ENCODE measurements around the gene FXR2.

DNA sequence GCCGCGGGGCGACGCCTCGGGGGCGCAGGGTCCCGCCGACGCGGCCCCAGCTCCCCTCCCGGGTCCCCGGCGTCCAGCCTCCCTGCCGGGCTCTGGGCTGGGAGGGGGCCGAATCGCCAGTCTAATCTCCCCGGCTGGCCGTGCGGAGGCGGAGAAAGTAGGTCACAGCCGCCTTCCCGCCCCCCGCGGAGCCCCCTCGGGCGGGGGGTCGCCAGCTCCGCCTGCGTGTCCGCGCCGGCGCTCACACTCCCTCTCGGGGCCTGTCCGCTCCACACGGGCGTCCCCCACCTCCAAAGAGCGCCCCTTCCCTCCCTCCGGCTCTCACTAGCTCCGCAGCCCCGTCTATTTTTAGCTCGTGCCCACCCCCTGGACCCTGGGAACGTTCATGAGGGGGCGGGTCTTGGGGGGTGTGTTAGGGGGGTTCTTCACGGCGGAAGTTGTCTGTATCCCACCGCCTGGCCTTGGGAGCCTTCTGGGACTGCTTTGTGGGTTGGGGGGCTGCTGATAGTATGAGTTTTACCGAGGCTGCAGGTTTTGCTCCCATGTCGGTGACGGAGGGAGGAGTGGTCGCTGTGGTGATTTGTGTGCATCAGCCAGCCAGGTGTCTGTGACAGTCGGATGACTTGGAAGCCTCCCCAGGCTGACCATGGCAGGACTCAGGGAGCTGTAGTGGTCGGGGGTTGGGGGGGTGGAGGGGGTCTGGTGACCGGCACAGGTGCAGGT is 37.1 kb upstream of the FXR2 start:
- TF ChIP-seq SP1 (IDR thresholded peaks at IDR 0.05), result no peak
- no peak for TF ChIP-seq ELF4 (IDR thresholded peaks at IDR 0.05)
- TF ChIP-seq FOXM1 (IDR thresholded peaks at IDR 0.05; ENCODE audit: borderline replicate concordance), result no peak
- TF ChIP-seq BHLHE40 (IDR thresholded peaks at IDR 0.05; ENCODE audit: borderline replicate concordance), result no peak
- no peak for TF ChIP-seq FOXA1 (IDR thresholded peaks at IDR 0.05)
- TF ChIP-seq ZNF384 (IDR thresholded peaks at IDR 0.05), result no peak
